Fibroblast of the conjunctiva (primary cell): ENCODE measurements around the gene KLF4.

Experiments
- DNase-seq: peaks from one replicate; pipeline ENCODE4 v3.0.0-alpha.2; 2010; ENCODE audit warnings: low read depth

The KLF4 gene

DNA sequence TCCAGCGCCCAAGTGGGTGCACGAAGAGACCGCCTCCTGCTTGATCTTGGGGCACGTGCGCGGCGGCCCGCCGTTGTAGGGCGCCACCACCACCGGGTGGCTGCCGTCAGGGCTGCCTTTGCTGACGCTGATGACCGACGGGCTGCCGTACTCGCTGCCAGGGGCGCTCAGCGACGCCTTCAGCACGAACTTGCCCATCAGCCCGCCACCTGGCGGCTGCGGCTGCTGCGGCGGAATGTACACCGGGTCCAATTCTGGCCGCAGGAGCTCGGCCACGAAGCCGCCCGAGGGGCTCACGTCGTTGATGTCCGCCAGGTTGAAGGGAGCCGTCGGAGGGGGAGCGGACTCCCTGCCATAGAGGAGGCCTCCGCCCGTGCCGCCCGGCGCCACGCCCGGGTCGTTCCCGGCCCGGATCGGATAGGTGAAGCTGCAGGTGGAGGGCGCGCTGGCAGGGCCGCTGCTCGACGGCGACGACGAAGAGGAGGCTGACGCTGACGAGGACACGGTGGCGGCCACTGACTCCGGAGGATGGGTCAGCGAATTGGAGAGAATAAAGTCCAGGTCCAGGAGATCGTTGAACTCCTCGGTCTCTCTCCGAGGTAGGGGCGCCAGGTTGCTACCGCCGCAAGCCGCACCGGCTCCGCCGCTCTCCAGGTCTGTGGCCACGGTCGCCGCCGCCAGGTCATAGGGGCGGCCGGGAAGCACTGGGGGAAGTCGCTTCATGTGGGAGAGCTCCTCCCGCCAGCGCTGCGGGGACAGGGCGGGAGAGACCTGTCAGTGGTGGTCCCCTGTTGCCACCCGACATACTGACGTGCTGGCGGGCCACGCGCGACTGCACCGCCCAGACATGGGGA is 1.8 kb downstream of the KLF4 start:
- DNase-seq, result no peak

DNA sequence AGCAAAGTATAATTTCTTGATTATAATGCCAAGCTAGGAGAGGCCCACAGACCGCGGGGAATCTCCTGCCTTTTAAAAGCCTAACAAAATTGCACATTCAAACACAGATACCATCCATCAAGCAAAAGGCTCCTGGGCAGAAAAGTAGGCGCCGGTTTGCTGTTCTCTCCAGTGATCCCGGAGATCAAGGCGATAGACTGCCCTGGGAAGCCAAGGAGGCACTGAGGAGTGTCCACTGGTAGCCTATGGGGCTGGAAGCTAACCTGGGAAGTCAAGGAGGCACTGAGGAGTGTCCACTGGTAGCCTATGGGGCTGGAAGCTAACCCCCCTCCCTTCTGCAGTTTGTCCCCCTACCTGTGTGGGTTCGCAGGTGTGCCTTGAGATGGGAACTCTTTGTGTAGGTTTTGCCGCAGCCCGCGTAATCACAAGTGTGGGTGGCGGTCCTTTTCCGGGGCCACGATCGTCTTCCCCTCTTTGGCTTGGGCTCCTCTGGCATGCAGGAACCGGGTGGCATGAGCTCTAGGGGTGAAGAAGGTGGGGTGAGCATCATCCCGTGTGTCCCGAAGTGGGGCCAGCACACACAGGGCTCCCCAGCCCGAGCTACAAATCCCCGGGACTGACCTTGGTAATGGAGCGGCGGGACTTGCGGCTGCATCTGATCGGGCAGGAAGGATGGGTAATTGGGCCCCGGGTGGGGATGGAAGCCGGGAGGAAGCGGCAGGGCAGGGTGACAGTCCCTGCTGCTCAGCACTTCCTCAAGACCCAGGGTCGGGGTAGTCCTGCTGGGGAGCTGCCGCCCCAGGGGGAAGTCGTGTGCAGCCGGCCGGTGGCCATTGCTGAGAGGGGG is 2.7 kb downstream of the KLF4 start:
- DNase-seq, result no peak

DNA sequence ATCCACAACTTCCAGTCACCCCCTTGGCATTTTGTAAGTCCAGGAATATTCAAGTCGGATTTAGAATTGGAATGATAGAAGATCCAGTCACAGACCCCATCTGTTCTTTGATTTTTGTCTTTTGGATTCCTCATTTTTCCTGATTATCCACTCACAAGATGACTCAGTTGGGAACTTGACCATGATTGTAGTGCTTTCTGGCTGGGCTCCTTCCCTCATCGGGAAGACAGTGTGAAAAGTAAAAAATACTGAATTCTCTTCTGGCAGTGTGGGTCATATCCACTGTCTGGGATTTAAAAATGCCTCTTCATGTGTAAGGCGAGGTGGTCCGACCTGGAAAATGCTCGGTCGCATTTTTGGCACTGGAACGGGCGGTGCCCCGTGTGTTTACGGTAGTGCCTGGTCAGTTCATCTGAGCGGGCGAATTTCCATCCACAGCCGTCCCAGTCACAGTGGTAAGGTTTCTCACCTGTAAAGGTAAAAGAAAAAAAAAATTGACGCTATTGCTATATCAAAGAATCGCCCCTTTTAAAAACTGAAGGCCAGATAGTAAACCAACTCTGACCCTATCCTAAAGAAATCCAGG is 4.0 kb downstream of the KLF4 start:
- no peak for DNase-seq

DNA sequence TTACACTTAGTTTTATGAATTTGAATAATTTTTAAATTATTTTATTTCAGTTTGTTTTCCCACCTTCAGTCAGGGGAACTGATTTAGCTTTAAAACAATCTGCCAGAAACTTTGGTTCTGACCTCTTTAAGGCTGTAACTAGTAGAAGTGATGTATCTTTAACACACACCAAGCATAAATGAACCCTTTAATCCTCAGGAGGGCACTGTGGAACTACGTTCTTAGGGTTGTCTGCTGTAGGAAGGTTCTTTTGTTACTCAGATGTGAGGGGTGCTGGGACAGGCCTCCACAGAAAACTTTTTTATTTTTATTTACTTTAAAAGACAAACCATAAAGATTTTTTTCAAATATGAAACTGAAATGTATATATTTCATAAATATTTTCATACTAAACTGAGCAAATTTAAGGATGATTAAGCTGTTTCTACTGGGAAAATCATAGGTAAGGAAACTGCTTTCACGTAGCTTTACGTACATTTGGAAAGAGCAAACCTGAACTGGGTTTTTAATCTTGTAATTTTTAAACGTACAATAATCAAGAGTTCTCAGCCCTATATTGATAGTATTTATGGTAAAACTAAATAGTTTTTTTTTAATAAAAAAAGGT is 5.3 kb downstream of the KLF4 start:
- DNase-seq, result peak; percentile 84

DNA sequence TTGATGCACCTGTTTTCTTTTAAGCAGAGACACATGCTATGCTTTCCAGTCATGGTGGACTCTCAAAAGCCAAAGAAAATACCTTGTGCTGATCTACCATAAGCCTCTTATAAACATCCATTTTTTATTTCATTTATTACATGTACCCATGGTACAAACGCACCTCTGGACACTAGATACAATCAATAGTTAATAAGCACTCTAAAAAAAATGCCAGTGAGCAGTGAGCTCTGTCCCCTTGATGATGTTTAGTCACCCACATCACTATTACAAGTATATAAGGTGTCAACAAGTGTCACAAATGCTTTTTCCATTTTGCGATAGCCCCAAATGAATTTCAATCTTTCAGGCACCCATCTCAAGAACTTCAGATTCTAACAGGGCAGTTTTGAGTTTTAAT is 5.9 kb downstream of the KLF4 start:
- no peak for DNase-seq

DNA sequence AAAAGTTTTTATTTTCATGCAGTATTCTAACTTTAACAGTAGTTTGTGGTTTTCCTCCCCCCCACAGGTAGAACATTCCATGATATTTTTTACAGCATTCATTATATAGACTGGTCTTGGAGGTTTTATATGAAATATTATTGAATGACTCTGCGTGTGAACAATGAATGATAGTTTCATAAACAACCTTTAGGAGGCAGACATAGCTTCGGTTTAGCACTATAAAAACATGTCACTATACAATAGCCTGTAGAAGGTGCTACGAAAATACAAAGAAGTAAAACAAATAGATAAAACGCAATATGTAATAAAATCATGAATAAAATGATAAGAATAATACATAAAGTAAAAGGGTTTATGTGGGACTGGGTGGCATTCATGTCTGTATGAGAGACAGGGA is 8.5 kb downstream of the KLF4 start:
- DNase-seq, result no peak

DNA sequence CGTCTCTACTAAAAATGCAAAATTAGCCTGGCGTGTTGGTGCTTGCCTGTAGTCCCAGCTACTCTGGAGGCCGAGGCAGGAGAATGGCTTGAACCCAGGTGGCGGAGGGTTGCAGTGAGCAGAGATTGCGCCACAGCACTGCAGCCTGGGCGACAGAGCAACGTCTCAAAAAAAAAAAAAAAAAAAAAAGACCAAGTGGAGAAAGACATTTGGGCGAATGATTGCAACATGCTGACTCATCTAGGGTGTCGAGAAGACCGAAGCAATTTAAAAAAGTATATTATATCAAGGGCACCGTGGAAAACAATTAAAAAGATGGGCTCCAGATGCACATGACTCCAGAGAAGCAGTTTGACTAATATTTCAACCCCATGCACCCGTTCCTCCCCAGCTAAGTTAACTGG is 9.2 kb downstream of the KLF4 start:
- DNase-seq, result peak; percentile 87

DNA sequence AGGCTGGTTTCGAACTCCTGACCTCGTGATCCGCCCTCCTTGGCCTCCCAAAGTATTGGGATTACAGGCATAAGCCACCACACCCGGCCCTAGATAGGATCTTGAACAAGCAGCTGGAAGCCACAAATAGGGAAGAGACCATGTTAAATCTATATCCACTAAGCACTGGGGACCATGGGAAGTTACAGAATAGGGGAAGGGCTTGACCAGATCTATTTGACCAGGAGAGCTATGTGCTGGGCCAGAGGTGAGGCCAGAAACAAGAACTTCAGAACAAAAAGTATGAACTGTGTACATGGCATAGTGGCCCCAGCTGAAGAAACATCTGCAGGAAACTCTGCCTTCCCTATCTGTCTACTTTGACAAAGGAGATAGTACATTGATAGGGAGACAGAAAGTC is 10.8 kb downstream of the KLF4 start:
- DNase-seq, result no peak

DNA sequence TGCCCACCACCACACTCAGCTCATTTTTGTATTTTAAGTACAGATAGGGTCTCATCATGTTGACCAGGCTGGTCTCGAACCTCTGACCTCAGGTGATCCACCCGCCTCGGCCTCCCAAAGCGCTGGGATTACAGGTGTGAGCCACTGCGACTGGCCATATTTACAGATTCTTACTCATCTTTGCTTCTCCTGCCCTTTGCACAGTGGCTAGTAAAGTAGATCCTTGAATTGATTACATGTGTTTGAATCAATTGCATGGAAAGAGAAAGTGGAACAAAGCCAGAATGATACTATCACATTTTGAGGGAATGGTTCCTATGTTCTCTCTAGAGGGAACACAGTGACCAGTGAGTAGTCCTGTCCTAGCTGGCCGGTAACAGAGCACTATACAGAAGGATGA is 15.4 kb downstream of the KLF4 start:
- DNase-seq, result no peak

DNA sequence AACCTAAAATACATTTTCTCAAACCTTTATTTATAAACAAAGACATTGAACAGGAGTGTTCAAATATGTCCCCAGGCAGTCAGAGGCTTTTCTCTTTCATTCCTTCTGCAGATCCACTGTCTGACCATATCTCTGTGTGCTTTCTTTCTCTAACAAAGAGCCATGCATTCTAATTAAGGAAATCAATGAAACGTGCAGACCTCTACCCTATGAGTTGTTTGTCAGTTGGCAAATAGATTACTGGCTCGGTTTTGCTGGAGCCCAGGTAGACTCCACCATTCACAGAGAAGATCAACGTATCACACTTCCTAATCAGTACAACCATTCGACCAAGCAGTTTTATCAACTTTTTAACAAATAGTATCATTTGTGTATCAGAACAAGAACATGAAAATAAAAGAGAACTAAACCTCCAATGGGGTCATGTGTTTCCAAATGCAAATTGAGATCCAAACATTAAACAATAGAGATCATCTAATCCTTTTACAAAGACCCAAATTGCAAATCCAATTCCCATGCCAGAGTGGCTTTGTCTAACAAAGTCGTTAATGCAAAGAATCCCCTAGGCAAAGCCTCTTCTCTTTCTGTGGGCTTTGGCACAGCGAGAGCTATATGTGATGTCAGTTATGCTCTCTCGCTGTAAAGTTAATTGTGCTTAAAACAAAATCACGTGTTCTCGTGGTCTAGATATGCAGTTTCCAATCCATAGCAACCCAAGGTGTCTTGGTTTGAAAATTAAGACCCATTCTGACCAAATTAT is 16.8 kb downstream of the KLF4 start:
- DNase-seq, result no peak

DNA sequence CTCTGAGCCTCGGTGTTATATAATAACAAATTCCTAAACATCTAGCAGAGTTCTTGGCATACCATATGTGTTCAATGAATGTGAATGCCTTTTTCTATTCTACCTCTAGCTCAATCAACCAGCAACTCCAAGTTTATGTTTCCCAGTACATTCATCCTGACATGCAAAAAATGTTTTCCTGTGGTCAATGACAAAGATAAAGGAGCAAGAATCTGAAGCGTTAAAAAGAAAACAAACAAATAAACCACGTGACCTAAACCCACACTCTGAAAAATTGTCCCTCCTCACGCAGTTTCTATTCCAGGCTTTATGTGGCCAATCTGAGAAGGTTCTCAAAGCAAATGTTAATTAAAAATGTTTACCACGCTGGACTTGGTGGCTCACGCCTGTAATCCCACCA is 18.0 kb downstream of the KLF4 start:
- DNase-seq, result no peak

DNA sequence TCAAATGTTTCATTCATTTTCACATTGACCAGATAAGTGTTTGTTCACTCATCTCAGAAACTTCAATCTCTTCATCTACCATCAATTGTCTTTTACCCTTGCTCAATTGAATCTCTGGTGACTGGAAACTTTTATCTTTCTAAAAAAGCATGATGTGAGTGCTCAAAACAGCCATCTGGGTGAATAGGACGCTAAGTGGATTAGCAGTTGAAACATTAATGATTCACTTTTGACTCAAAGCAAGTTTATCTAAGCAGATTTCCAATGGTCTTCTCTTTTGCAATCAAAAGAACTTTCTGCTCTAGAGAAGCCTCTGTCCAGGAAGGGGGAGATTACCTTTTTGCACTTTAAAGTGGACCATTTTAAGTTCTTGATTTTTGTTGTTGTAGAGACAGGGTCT is 22.2 kb downstream of the KLF4 start:
- DNase-seq, result no peak

DNA sequence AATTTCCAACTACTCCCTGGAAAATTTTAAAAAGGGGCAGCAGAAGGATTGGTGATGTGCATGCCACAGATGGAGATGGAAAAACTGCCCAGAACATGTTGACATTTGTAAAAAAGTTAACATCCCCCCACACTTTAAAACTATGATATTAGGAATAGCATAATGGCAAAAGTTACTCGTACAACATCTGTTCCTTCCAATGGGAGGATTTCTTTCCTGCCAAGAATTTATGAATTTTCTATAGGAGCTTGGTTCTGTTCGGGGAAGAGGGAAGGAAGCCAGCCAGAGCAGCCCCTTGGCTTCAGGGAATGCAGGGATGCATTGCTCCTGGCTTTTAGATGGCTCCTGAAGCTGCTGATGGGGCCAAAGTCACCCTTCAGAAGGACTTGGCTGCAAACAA is 22.7 kb downstream of the KLF4 start:
- no peak for DNase-seq

DNA sequence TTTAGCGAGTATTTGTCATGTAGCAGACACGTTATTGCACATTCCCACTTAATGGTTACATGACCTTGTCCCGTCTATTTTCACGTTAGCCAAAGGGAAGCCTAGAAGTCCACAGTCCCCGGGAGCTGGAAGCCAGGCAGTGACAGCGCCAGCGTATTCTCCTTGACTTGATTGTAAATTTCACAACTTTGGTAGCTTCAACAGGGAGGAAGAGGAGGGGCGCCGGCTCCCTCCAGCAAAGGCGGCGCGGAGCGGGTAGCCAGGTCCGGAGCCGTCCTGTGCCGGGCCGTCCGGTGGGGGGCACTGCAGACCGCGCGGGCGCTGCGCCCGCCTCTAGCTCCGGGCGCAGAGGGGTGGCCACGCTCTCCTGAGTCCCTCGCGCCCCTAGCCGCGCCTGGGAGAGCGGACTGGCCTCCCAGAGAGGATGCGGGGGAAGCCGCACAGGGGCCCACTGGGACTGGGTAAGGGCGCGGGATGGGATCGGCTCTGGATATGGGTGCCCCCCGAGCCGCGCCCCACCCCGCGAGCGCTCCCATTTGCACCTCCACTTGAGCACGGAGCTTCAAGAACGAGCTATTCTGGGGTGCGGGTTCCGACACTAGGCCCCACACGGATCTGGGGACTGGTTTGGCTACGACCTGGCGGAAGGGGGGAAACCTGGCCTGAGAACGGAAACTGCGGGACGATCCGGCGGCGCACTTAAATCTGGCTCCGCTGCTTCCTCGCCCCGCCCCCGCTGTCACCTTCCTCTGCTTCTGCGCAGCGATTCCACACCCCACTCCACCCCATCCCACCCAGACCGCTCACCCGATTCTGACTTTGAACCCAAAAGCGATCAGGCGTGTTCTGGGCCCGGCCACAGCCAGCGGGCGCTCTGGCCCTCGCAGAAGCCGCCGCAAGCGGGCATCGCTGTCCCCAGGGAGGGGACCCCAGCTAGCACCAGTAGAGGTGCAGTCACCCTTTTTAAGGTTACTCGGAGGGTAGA is 23.8 kb downstream of the KLF4 start:
- DNase-seq, result no peak

DNA sequence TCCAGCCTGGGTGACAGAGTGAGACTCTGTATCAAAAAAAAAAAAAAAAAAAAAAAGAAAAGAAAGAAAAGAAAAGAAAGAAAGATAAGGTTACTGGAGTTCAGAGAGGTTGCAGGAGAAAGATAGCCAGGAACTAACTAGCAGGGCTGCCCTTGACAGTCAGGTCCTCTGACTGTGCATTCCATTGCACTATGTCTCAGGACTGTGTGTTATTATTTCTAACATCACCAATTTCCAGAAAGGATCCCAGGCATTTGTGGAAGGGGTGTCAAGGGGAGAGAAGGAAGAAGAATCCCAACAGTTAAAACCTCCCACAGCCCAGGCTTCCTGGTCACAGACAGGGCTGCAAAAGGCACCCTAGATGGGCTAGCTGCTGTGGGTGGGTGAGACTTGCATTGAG is 25.1 kb downstream of the KLF4 start:
- no peak for DNase-seq

DNA sequence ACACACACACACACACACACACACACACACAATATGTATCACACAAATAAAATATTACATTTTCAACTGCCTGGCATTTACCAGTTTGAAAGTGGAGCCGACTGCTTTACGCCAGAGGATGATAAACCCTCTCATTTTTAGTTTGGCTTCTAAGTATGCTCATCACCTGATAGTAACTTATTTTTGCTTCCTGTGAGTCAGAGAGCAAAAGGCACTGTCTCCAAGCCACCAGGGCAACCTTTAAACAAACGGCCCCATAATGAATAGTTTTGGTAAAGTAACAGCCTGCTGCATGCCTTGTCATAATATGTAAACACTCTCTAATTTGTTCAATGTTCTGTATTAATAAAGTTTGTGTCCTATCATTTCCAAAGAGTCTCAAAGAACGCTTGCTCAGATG is 26.9 kb downstream of the KLF4 start:
- no peak for DNase-seq

DNA sequence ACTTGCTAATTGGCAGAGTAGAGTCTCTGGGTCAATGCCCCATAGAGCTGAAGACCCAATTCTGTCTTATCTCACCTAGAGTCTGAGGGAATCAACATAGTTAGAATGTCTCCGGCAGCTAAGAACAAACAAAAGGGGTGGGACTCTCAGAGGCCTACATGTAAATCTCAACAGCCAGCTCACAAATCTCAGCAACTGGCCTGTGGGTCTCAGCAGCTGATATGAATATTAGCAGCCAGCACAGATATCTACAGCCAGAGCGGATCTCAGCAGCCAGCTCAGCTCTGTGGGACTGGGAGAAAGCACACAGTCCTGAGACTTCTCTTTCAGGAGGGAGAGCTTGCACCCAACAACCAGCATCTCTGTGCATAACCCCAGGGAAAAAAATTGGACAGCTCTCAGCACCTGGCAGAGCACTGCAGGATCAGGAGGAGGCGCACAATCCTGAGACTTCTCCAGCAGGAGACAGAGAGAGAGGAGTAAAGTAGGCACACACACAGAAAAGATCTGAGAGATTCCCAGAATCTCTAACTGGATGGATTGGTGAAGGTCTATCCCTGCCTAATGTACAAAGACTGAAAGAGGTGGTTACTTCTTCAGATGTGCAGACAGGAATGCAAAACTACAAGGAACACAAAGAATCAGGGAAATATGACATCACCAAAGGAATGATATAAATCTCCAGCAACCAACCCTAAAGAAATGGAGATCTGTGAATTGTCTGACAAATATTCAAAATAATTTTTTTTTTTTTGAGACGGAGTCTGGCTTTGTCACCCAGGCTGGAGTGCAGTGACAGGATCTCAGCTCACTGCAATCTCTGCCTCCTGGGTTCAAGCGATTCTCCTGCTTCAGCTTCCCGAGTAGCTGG is 29.2 kb downstream of the KLF4 start:
- no peak for DNase-seq

DNA sequence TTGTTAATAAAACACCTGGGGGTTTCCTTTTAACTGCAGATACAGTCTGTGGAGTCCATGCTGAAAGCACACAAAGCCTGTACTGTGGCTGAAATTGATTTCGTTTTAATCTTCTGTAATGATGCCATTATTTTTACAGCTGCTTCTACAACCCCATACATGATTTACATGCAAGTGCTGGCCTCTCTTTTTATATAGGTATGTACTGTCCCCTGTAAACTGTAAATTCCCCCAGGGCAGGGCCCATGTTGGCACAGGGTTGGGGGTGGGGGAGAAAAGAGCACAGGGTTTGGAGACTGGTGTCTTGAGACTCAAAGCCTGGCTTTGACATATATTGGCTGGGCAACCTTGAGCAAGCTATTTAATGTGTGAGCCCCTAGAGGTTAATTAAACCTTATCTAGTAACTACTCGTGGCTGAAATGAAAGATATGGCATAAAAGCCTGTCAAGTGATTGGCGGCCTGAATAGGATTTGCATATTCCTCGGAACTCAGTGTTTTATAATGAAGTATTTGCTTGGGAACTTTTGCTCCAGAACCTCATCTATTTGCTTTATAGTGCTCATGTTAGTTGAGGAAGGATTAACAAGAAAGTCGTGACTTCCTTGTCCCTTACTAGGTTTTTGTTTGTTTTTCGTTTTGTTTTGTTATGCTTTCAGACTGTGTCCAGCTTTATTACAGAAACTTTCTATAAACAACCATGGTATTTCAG is 34.0 kb downstream of the KLF4 start:
- no peak for DNase-seq

DNA sequence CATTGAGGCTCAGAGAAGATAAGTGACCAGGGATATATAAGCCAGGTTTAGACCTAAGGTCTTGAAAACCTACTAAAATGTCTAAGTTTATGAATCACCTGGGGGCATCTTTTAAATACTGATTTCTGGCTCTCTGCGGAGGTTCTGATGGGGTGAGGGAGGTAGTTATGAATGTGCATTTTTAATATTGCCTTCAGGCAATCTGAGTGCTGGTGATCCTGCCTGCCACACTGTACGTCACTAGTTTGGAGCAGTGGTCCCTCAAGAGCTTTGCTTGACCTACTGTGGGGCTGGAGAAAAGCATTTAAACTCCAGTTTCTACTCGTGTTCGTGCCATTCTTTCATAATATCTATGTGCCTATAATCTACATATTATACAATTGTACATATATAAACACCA is 36.1 kb downstream of the KLF4 start:
- DNase-seq, result no peak
